Activated effector memory CD4-positive, alpha-beta T cell treated with Interleukin-2 at 50 U/mL for 16 hours (primary cell): ENCODE data around the gene MYO1D.
"Not testable (repeated sequence)": the region's sequence is repeated elsewhere in the genome, so short reads cannot be mapped to it uniquely, and the experiment has no call there.

ENCODE experiments used
- DNase-seq: peaks from one replicate; pipeline ENCODE4 v3.0.0-alpha.2; 2020

The MYO1D gene

DNA sequence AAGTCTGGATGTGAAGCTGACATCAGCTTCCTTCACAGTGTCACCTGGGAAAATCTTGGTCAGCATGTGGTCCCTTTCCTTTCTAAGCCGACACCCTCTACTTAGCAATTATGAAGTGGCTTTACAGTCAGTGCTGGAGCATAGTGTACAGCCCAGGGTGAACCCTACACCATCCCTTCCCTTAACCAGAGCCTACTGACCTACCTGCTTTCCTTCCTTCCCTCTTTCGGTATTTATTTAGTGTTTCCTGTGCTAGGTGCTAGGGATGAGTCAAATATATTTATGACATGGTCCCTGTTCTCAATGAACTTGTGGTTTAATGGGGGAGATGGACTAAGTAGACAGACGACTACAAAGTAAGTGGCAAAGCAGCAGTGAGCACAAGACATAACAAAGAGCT, 312.6 kb downstream of the MYO1D start:
- DNase-seq, result no peak

GRCh38 chr17:32563583-32563982, 313.3 kb downstream of the MYO1D start:
- DNase-seq, result no peak

- DNase-seq, result no peak
Observed at GRCh38 chr17:32558997-32559650, 317.8 kb downstream of the MYO1D start.

DNA sequence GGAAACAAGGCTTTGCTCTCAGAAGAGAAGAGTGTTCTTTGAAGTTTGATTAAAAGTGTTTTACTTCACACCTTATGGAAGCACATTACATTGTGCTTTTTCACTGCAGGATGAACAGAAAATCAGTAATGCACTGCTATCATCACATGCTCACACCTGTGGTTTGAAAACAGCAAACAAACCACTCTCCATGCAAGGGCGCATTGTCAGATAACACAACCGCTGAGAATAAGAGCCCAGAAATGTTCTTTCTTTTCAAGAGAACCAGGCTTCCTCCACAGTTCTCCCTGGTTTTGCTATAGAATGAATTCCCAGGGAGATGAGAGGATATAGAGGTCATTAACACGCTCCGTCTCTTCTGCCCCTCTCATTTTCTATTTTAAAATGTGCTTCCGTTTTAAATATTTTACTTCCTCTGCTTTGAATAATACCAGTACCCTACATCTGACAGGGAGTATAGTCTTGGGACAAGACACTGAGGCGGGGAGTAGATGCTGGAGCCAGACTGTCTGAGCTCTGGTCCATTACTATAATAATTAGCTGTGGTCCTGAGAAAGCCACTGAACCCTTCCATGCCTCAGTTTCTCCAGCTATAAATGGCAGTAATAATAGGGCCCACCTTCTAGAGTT, 318.5 kb downstream of the MYO1D start:
- DNase-seq, result no peak

DNA sequence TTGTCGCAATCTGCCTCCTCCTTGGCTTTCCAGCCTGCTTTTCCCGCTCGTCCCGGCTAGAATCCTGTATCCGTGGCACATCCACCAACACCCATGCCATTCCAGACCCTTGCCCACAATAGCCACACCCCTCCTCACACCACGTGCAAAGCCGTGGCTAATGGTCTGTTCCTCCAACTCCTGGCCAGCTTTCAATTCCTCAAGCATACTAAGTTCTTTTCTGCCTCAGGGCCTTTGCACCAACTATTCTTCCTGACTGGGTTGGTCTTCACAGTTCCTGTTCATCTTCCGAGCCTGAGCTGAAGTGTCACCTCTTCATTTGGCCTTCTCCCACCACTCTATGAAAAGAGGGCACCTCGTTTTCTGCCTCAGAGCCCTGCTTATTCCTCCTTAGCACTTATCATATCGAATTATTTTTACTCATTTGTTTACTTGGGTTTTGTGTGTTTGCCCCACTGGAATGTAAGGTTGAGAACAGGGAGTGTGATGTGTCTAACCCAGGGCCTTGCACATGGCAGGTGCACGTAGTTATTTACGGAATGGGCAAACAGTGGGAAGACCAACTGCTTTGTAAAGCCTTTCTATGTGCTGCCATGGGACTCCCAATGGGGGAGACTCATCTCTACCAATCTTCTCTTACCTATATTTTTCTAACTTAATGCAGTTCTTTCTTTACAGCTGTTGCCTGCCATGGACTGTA, 321.2 kb downstream of the MYO1D start:
- DNase-seq, result no peak

DNA sequence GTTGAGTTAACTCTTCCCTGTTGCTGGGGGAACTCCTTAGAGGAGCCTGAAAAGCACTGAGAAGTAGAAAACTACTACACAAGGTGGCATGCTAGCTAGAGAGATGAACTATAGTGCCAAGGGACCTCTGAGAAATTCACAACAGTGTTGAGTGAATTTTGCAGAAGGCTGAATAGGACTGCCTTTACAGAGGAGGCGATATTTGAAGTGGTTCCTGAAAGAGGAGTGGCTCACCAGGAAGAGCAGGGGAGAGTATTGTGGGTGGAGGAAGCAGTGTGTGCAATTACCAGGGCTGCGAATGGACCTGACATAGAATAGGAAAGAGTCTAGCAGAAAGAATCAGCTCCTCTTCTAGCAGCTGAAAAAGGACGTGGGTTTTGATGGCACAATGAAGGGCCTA, 323.8 kb downstream of the MYO1D start:
- no peak for DNase-seq

DNA sequence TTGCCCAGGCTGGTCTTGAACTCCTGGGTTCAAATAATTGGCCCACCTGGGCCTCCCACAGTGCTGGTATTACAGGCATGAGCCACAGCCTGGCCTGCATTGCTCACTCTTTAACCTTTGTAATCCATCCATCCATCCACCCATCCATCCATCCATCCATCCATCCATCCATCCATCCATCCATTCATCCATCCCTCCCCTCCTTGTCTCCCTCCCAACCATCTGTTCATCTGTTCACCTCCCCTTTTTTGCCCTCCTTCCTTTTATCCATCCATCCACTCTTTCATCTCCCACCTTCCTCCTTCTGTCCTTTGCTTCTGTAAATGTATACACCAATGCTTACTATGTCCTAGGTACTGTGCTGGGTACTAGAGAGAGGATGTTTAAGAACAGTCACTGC, 324.6 kb downstream of the MYO1D start:
- no peak for DNase-seq

- DNase-seq, result no peak
Observed at GRCh38 chr17:32551186-32551955, 325.6 kb downstream of the MYO1D start.

DNA sequence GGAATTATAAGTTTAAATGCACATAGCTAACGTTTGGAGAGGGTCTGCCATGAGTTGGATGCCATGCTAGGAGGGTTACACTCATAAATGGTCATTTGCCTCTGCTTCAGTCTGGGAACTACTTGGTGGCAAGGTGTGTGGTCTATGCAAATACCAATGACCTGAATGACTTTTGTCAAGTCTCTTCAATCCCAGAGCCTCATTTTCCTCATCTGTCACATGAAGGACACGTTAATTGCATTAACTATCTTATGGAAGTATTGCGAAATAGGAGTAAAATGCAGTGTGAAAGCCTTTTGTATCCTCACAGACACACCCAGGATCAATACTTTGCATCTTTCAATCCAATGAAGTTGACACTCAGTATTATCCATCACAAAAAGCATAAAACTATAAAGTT, 327.4 kb downstream of the MYO1D start:
- no peak for DNase-seq

GRCh38 chr17:32546031-32546444, 330.9 kb downstream of the MYO1D start:
- no peak for DNase-seq

DNA sequence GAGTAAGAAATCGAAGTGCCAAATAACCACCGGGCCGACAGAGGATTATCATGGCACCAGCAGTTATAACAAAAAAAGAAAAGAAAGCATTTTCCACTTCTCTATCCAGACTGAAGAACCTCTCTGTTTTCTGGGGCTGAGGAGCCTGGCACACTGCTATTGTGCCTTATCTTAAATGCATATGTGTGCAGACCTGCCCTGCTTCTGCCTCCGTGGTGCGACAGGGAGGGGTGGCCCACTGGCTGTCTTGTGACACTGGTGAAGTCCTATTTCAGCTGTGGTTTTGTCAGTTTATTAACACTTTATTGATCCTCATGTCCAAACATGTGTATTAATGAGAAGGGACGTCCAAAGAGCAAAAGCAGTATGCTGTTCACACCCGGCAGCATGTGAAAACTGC, 334.7 kb downstream of the MYO1D start:
- DNase-seq, result no peak

DNA sequence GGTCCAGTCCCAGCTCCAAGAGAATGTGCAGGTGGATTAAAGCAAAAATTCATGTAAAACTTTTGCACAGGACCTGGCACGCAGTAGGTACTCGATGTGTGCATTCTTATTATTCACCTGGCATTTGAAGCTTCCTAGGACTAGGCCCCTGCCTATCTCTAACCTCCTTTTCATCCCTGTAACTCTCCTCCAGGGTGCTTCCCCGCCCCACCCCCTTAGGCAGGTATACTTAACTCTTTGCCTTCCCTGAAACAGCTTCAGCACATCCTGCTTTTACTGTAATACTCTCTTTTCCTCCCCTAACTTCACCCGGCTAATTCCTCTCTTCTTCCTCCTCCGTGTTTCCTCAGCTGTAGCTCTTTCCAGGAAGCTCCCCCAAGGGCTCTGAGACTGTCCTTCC, 335.3 kb downstream of the MYO1D start:
- DNase-seq, result no peak

DNA sequence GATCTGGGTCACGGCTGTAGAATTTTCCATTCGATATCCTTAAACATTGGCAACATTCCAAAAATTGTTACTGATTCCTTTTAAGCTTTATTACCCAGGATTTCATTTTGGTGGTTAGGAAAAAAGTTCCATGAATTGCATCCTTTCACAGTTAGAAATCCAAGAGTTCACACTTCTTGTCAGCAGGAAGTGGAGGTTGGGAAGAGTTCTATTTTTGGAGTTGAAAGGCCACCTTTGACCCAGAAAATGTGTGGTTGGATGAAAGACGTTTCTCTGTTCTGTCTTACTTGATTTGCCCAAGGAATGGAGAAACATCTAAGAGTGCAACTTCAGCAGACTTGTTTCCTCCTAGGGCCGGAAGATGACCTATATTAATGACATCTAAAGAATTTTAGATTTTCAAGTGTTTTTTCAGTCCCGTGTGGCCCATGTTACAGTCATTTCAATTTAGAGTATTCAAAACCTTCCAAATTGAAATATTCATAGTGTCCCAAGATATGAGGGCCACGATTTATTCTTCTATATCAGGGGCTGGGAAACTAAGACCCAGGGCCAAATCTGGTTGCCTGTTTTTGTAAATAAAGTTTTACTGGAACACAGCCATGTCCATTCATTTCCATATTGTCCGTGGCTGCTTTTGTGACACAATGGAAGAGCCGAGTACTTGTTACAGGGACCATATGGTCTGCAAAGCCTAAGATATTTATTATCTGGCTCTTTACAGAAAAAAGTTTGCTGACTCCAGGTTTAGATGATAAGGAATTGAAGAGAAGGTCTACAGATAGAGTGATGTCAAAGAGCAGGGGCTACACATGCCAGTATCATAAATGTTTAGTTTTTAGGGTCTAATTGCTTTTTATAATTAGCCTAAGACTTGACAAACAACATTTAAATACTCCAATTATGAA, 339.9 kb downstream of the MYO1D start:
- DNase-seq, result no peak

DNA sequence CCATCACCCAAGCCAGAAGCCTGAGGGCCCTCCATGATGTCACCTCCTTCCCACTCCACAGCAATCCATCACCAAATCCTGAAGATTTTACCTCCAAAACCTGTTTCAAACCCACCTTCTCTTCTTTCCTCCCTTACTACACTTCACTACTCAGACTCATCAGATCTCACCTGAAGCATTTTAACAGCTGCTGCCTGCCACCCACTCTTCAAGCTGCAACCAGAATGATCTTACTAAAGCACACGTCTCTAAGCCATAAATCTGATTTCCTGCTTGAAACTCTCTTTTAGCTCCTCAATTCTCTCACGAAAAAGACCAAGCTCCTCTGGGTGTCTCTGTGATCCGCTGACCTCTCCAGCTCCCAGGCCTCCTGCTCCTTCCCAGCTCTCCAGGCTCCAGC, 343.6 kb downstream of the MYO1D start:
- no peak for DNase-seq

GRCh38 chr17:32529604-32530003, 347.3 kb downstream of the MYO1D start:
- DNase-seq, result no peak

DNA sequence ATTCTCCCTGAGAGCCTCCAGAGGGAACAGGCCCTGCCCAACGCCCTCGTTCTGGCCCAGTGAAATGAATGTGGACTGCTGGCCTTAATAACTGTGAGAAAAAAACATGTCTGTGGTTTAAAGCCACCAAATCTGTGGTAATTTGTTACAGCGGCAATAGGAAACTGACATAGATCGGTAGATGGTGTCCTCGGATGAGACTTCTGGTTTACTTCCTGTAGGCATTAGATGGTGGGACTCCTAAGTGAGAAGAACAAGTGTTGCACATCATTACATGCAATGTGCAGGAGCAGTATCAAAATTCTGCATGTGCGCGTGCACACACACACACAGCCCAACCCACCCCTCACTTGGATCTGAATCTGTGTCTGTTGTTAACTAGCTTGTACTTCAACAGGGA, 348.1 kb downstream of the MYO1D start:
- no peak for DNase-seq

DNA sequence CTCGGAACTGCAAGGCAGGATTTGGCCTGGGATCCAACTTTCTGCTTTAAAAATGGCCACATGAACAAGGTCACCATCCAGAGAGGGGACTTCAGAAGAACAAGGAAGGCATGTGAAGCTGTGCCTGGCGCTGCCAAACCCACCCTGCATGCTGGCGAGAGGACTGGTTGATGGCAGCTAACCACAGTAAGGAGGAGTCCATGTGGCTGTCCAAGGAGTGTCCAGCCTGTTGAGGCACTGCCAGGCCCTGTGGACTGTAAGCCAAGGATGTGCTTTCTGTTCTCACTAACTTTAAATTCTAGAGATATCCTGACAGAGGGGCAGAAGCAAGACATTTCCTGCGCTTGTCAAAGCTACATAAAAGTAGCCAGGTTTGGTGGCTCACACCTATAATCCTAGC, 349.8 kb downstream of the MYO1D start:
- DNase-seq, result no peak

DNA sequence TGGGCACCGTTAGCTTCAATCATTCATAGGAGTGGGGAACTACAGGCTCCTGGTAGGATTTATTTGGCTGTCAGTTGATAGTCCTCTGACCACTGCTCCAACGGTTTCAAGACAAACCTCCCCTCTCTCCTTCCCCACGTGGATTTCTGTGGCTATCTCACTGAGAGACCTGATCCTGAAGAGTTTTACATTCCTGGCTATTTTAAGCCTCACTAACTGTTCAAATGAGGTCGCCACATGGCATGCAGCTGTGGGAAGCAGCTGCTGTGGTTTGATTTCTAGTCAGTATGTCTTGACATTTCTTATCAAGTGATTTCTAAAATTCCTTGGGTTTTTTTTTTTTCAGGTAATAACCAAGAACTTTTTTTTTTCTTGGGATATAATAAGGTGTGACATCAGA, 351.8 kb downstream of the MYO1D start:
- no peak for DNase-seq

GRCh38 chr17:32524553-32524880, 352.4 kb downstream of the MYO1D start:
- DNase-seq, result not testable (repeated sequence)

- no peak for DNase-seq
Observed at GRCh38 chr17:32523827-32524552, 352.9 kb downstream of the MYO1D start.

GRCh38 chr17:32523017-32523680, 353.8 kb downstream of the MYO1D start:
- DNase-seq, result no peak
